22Rv1 (cell line): ENCODE data around the gene OCA2.

Experiments
- CTCF ChIP-seq: fragments of 450-650 bp; IDR thresholded peaks from 2 replicates; pipeline ENCODE4 v1.5.1; 2017; ENCODE audit warnings: mild to moderate bottlenecking
- ZFX ChIP-seq: fragments of 450-650 bp; IDR thresholded peaks from 2 replicates; pipeline ENCODE4 v1.6.1; 2017; ENCODE audit warnings: antibody characterized with exemption, borderline replicate concordance

- no peak for TF ChIP-seq ZFX
- TF ChIP-seq CTCF = peak; percentile 66
These were observed at the start of gene OCA2 for GRCh38 chr15:28098766-28099554.
